HG03025 (cell line): ENCODE data around the gene GRIK1.

Source experiments
- ATAC-seq: cut with Tn5 transposase; IDR thresholded peaks from one replicate; pipeline ENCODE4 v1.9.1; 2021; ENCODE audit warnings: mild to moderate bottlenecking, moderate library complexity; ENCODE audit not compliant: unreplicated experiment, low FRiP score

GRIK1 gene

DNA sequence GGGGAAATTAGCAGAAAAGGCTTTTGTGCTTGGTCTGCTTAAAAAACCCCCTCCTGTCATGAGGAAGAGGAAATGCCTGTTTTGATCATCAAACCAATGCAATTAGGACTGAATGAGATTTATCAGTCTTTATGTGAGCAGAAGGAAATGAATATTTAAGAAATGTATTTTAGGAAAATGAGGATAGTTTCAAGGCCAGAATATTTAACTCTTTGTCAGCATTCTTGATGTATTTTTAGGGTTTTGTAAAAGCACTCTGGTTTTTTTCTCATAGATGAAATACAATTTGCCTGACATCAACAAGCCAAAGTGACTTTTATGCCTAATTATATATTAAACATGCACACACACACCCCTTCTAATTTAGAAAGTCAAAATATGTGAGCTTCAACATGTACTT, 213.8 kb downstream of the GRIK1 start:
- ATAC-seq = no peak

DNA sequence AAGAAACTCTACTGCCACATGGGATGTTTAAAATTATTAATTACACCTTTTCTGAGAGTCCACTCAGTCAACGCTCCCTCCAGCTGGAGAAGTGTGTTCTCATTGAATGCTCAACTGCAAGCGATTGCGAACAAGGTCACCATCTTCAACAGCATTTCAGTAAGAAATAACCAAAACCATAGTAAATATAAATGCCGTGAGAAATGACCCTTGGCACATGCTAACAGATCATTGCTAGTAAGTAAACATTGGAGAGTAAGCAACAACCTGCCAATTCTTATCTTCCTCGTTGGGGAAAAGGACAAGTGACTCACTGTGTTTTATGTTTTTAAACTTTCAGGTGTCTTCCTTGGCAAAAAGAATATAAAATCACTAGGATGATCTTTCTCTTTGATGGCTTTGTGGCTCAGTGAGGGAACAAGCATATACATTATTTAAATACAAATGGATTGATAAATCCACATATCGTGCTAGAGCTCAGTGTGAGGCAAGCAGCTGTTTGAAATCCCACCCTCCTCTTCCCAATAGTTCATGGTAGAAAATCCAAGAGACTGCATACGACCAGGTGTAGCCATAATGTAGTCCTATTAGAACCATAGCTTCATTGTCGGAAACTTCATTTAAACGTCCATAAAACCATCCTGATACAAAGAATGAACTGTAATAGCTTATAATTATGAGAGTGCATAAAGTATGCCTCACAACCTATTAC, 214.6 kb downstream of the GRIK1 start:
- no peak for ATAC-seq

DNA sequence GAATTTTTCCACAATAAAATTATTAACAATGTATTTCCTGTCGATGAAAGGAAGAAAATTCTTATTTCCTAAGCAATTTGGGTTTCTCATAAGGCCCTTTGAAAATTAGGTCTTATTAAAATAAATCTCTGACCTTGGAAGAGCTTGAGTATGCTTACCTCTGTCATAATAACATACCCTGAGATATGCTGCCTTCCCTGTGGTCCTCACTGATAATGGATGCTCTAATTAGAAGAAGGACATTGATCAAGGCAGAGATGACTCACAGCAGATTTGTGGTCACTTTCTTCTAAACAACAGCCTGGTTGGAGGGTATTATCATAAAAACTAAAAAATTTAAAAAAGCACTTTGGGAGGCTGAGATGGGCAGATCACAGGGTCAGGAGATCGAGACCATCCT, 217.8 kb downstream of the GRIK1 start:
- ATAC-seq = no peak

- no peak for ATAC-seq
These were observed 218.6 kb downstream of the GRIK1 start for GRCh38 chr21:29721221-29721620.

- no peak for ATAC-seq
These were observed 220.3 kb downstream of the GRIK1 start for GRCh38 chr21:29719521-29719920.

DNA sequence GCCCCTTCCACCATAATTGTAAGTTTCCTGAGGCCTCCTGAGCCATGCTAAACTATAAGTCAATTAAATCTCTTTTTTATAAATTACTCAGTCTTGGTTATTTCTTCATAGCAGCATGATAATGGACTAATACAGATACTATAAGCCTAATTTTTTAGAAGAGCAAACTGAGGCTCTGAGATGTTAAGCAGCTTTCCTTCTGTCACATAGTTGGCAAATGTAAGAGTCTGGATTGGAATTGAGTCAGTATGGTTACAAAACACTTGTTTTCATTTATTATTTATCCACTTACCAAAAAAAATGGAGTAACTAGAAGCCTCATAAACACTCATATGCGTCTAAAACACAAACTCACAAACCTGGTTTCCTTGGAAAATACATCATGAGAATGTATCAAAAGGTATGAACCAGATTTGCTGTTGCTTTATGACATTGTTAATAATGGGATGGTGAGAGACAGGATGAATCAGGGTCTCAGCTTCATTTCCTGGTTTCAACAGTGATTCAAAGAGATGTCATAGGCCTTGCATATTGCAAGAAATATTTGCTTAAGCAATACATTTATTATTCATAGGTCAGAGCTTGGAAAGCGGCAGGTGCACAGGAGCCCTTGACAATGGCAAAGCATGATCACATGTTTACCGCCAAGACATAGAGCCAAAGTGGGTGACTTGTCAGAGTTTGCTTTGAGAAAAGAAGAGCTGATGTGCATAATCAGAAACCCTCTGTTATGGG, 221.5 kb downstream of the GRIK1 start:
- no peak for ATAC-seq

- no peak for ATAC-seq
These were observed 222.1 kb downstream of the GRIK1 start for GRCh38 chr21:29717659-29718058.

GRCh38 chr21:29716753-29717152, 223.0 kb downstream of the GRIK1 start:
- ATAC-seq = no peak

DNA sequence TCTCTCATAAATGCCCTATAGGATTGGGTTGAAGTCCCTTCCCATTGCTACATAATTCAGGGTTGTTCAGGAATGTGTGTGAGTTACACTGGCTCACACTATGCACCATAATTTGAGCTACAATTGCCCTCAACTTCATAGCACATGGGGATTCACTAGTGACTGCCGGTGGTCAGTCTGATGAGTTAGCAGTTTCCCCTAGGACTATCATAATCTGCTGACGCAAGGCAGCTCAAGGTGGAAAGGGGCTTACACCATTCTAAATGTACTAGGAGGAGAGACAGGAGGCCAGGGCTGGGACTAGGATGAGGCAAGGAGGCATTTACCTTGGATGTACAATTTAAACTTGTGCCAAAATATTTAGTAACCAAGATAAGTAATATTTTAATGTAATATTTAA, 224.7 kb downstream of the GRIK1 start:
- ATAC-seq = no peak

DNA sequence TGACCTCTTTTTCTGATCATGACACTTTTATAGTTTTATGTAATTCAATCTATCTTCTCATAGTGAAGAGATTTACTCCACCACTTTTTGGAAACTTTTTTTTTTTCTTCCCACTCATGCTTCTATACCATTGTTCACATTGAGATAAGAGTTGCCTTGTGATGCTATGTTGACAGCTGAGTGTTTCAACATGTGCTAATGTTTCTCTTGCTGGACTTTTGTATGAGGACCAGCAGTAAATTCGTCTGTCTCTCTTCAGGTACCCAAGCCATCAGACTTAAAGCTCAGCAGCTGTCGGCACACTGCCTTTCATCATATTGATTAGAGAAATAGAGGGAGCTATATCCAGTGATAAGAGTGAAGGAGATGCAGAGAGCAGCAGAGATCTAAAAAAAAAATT, 227.0 kb downstream of the GRIK1 start:
- no peak for ATAC-seq

DNA sequence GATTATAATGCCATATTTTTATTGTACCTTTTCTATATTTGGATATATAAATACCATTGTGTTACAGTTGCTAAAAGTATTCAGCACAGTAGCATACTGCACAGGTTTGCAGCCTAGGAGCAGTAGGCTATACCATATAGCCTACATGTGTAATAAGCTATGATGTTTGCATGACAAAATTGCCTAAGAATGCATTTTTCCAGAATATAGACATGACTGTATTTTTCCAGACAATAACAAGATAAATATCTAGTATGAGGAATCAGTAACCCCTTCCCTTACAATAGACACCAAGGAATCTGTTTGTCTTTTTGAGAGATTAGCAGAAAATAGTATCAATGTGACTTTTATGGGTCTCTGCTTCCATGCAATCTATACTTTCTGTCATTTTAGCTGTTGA, 228.6 kb downstream of the GRIK1 start:
- ATAC-seq = no peak

DNA sequence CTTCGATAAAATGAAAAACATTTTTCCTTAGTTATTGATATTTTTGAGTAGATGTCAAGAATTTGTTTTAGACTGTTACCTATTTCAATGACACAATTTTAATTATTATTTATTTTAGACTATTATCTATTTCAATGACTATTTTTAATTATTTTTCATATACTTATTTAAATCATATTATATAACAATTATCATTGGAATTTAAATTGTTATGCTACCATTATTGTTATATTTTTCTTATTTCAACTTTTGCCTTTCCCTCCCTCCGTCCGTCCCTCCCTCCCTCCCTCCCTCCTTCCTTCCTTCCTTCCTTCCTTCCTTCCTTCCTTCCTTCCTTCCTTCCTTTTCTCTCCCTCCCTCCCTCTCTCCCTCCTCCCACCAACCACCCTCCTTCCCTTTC, 229.3 kb downstream of the GRIK1 start:
- no peak for ATAC-seq

GRCh38 chr21:29708401-29708800, 231.4 kb downstream of the GRIK1 start:
- no peak for ATAC-seq

- no peak for ATAC-seq
These were observed 235.1 kb downstream of the GRIK1 start for GRCh38 chr21:29704719-29705118.

DNA sequence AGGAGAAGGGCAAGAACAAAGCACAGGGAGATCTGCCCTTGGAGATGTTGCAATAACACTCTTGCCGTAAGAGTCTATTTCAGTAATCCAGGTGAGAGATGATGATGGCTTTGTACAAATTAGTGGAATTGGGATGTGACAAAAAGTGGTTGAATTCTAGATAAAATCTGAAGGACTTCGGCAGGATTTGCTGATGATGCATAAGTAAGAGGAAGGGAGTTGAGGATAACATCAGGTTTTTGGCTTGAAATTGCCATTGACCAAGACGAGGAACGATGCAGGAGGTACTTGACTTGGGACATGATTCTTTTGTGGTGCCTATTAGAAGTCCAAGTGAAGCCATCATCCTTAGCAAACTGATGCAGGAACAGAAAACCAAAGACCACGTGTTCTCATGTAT, 238.1 kb downstream of the GRIK1 start:
- no peak for ATAC-seq

DNA sequence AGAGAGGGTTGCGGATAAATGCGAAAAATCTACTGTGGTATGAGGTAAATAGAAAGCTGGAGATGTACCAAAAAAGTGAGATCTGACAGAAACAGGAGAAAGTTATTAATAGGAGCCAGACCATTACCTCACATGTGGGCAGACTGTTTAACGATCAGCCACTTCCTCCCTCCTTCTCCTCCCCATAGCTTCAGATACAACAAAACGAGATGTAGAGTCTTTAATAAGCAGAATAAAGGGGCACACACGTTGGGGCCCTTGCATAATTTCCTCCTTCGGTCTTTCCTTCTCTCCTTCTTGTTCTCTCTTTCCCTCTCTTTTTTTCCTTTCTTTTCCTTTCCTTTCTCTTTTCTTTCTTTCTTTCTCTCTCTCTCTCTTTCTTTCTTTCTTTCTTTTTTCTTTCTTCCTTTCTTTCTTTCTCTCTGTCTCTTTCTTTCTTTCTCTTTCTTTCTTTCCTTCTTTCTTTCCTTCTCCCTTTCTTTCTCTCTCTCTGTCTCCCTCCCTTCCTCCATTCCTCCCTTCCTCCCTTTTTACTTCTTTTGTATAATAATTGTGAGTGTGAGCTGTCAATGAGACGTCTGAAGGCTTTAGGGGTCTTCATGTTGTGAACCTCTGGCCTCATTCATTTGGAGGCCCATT, 242.1 kb downstream of the GRIK1 start:
- ATAC-seq = no peak

DNA sequence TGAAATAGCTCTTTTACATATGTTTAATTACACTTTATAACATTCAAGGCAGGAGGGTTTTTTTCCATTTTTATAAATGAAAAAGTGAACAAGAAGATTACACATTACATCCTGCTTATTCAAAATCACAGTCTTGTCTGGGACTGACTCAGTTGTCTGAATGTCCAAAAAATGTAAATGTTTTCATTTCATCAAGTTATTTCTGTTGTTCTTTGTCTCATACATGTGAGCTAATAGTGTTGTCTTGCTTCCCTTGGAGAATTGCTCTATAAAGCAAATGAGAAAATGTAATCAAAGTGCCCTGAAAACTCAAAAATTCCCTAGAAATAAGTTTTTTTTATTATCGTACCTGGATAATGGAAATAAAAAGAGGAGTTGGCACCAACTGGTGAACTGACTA, 242.9 kb downstream of the GRIK1 start:
- ATAC-seq = no peak

- ATAC-seq = no peak
These were observed 247.9 kb downstream of the GRIK1 start for GRCh38 chr21:29691616-29692491.

DNA sequence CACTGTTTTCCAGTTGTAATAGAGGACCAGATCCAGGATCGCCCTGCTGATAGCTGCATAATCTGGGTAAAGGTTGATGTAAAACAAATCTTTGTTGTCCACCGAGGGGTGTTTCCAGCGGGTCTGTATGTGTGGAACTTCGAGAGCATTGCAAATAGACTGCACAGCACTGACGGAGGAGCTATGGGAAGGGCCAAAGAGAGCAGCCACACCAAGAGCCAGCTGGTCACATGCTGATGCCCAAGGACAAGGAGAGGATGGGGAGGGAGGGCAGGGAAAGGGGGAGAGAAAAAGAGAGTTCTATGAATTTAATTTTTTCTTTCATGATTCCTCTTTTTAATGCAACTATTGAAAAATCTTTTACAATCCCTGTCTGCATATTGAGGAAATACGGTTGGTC, 250.0 kb downstream of the GRIK1 start:
- no peak for ATAC-seq

DNA sequence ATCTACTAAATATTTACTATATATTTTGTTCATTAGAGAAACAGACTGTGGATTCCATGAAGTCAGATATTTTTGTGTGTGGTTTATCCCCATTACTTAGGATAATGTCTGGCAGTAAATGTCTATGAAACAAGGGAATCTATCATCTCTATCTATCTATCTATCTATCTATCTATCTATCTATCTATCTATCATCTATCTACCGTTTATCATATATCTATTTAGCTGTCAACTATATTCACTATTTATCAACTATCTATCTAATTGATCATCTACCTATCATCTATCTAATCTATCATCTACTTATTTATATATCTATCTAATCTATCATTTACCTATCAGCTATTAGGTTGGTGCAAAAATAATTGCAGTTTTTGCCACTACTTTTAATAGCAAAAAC, 255.7 kb downstream of the GRIK1 start:
- ATAC-seq = no peak

DNA sequence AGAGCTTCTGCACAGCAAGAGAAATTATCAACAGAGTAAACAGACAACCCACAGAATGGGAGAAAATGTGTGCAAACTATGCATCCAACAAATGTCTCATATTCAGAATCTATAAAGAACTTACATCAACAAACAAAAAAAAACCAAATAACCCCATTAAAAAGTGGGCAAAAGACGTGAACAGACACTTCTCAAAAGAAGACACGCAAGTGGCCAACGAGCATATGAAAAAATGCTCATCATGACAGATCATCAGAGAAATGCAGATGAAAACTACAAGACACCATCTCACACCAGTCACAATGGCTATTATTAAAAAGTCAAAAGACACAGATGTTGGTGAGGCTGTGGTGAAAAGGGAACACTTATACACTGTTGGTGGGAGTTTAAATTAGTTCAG, 257.0 kb downstream of the GRIK1 start:
- ATAC-seq = no peak
